MG63 (cell line): ENCODE measurements around the gene SERPINB1. TPM values are rescaled to one million over a fixed set of nuclear protein-coding genes. Genes with fewer than 3 reads are reported as not detected.

Experiments
- DNase-seq: peaks from one replicate; pipeline ENCODE4 v3.0.0-alpha.2; 2020
- H3K27me3 ChIP-seq: fragments of 250-450 bp; sonication (Bioruptor Pico); 2 replicates; pipeline ENCODE4 v1.5.1; 2020; ENCODE audit warnings: mild to moderate bottlenecking, moderate library complexity
- H3K36me3 ChIP-seq: fragments of 250-450 bp; sonication (Bioruptor Pico); 2 replicates; pipeline ENCODE4 v1.5.1; 2020; ENCODE audit warnings: mild to moderate bottlenecking, moderate library complexity
- H3K4me3 ChIP-seq: fragments of 250-450 bp; sonication (Bioruptor Pico); 2 replicates; pipeline ENCODE4 v1.5.1; 2020; ENCODE audit warnings: mild to moderate bottlenecking, moderate library complexity
- H3K9me3 ChIP-seq: fragments of 250-450 bp; sonication (Bioruptor Pico); 2 replicates; pipeline ENCODE4 v1.5.1; 2020; ENCODE audit warnings: mild to moderate bottlenecking, moderate library complexity
- total RNA-seq: library from RNA; depleted of rRNA; stranded (reverse); fragments of >200 nt; shearing (Covaris generic); gene quantifications from 2 replicates; pipeline ENCODE4 v1.2.3, GENCODE V29; 2014; ENCODE audit warnings: low replicate concordance; rRNA removed

Gene SERPINB1
- total RNA-seq, 1 experiment from 2014 or later = 12.0 TPM

GRCh38 chr6:2793534-2794151, 48.0 kb downstream of the SERPINB1 start:
- H3K27me3 ChIP-seq = no peaks in the 10 kb centered on the region
- DNase-seq = no peak
- H3K36me3 ChIP-seq = no peaks in the 10 kb centered on the region
- H3K9me3 ChIP-seq = no peaks in the 10 kb centered on the region
- H3K4me3 ChIP-seq = no peak overlapping the region

GRCh38 chr6:2792330-2793110, 49.1 kb downstream of the SERPINB1 start:
- no peak overlapping the region for H3K4me3 ChIP-seq
- no peaks in the 10 kb centered on the region for H3K36me3 ChIP-seq
- no peak for DNase-seq
- H3K27me3 ChIP-seq = no peaks in the 10 kb centered on the region
- H3K9me3 ChIP-seq = no peaks in the 10 kb centered on the region

- H3K36me3 ChIP-seq = no peaks in the 10 kb centered on the region
- no peaks in the 10 kb centered on the region for H3K9me3 ChIP-seq
- H3K4me3 ChIP-seq = no peak overlapping the region
- no peaks in the 10 kb centered on the region for H3K27me3 ChIP-seq
- no peak for DNase-seq
These were observed 50.2 kb downstream of the SERPINB1 start for GRCh38 chr6:2791450-2791974.

DNA sequence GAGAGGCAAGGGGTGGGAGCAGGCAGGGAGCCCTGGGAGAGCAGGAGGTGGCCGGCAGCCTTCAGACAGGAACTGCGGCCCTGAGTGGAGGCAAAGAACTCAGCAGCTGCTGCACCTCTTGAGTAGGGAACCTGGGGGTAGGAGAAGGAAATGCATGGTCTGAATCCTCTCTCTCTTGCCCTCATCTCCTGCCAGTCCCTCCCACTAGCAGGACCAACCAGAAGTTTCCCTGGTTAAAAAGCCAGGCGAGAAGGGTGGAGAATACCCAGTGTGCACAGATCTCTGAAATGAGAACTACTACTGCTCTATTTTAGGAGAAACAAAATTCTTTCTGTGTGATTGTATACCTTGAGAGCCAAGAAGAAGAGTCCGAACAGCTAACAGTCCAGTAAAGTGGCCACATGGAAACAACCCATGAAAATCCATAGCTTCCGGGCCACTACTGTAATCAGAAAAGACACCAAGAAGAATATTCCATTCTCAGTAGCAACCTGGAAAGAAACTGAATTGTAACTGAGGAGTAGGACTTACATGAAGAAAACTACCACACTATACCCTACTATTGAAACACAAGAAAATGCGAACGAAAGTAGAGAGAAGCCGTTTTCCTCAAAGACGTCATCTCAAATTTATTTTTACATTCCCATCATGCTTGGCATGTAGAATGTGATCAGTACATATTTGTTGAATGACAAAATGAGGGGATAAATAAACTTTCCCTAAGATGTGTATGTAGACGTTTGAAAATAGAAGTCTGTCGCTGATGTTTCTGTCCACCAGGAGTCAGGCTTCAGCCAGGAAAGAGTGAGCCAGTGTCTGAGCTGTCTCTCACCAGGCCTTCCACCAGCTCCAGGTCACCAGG, 50.8 kb downstream of the SERPINB1 start:
- no peaks in the 10 kb centered on the region for H3K27me3 ChIP-seq
- DNase-seq = peak; percentile 58
- H3K36me3 ChIP-seq = no peaks in the 10 kb centered on the region
- H3K9me3 ChIP-seq = no peaks in the 10 kb centered on the region
- H3K4me3 ChIP-seq = no peak overlapping the region

DNA sequence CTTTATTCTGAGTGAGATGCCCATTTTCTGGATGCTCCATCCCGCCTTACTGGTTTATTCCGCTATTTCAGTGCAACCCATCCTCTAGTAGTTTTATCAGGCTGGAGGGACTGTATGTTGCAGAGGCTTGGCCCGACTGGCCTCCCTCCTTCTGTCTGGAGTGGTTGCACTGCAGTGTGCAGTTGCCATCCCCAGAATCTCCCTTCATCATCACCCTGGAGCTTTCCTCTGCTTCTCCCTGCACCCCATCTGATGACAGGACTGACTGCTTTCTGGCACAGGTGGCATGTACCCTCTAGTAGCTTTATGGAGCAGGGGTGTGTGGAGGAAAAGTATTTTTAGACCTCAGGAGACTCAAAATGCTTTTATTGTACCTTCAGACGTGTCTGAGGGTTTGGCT, 55.4 kb downstream of the SERPINB1 start:
- Histone ChIP-seq H3K36me3 (no peaks in the 10 kb centered on the region), H3K27me3 (no peaks in the 10 kb centered on the region), H3K4me3 (no peak overlapping the region), H3K9me3 (no peaks in the 10 kb centered on the region)
- DNase-seq = no peak

- Histone ChIP-seq H3K9me3 (no peaks in the 10 kb centered on the region), H3K4me3 (no peak overlapping the region), H3K36me3 (no peaks in the 10 kb centered on the region; the same call in 1 of the 2 replicates), H3K27me3 (no peaks in the 10 kb centered on the region)
- no peak for DNase-seq
These were observed 56.7 kb downstream of the SERPINB1 start for GRCh38 chr6:2784930-2785329.

- Histone ChIP-seq H3K9me3 (no peaks in the 10 kb centered on the region), H3K36me3 (no peaks in the 10 kb centered on the region; the same call in 1 of the 2 replicates), H3K4me3 (no peak overlapping the region), H3K27me3 (no peaks in the 10 kb centered on the region)
- DNase-seq = no peak
These were observed 57.6 kb downstream of the SERPINB1 start for GRCh38 chr6:2784061-2784460.

DNA sequence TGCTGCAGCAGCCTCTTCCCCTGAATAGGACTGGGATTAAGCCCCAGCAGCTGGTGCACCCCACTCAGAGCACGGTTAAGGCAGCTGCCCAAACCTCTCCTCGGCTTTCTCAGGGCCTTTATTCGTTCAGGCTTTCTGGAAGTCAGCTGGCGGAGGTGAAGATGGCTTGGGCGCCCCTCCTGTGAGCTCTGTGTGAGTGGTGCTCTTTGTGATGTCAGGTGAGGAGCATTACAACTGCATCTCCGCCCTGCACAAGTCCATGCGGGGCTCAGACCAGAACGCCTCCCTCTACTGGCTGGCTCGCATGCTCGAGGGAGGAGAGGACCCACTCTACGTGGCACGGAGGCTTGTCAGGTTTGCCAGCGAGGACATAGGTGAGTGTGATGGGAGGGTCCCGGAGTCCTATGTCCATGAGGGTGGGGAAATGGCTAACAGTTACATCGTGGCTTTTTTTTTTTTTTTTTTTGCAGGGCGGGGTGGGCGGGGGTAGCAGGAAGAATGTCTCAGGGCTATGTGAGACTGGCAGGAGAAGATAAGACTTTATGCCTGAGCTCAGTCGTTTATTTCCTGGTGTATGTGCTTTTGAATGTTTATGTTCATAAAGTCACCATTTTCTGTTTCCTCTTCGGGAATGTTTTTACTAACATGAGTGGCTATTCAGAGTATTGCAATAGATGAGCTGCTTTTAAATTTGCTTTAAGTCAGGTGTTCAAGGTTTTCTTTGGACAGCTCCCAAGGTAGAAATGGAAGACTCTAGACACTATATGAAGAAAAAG, 58.3 kb downstream of the SERPINB1 start:
- DNase-seq = no peak
- no peaks in the 10 kb centered on the region for H3K9me3 ChIP-seq
- no peaks in the 10 kb centered on the region for H3K27me3 ChIP-seq
- no peaks in the 10 kb centered on the region; the same call in 1 of the 2 replicates for H3K36me3 ChIP-seq
- H3K4me3 ChIP-seq = no peak overlapping the region

- Histone ChIP-seq H3K4me3 (no peak overlapping the region), H3K36me3 (no peaks in the 10 kb centered on the region; the same call in 1 of the 2 replicates), H3K27me3 (no peaks in the 10 kb centered on the region), H3K9me3 (no peaks in the 10 kb centered on the region)
- DNase-seq = no peak
These were observed 58.9 kb downstream of the SERPINB1 start for GRCh38 chr6:2782825-2783187.

GRCh38 chr6:2782356-2782708, 59.3 kb downstream of the SERPINB1 start:
- Histone ChIP-seq H3K9me3 (no peaks in the 10 kb centered on the region), H3K27me3 (no peaks in the 10 kb centered on the region), H3K36me3 (no peaks in the 10 kb centered on the region; the same call in 1 of the 2 replicates), H3K4me3 (no peak overlapping the region)
- DNase-seq = no peak

Other genes with a start within 250 kb of the SERPINB1 start
- not detected in 2 replicates for gene MYLK4, start 90.9 kb downstream of the SERPINB1 start, total RNA-seq
- 41.7 and 53.3 TPM in 2 replicates for gene WRNIP1, start 76.5 kb downstream of the SERPINB1 start, total RNA-seq
- gene SERPINB9, start 61.4 kb upstream of the SERPINB1 start, total RNA-seq = not detected in 2 replicates
- gene SERPINB6, start 129.7 kb upstream of the SERPINB1 start, total RNA-seq = 45.1 and 59.9 TPM in 2 replicates
- gene NQO2, start 158.0 kb upstream of the SERPINB1 start, total RNA-seq = 4.2 and 17.6 TPM in 2 replicates
- 10.1 and 12.3 TPM in 2 replicates for gene RIPK1, start 226.6 kb upstream of the SERPINB1 start, total RNA-seq